HepG2 (cell line): ENCODE results near the gene ABCB6. TPM values are rescaled to one million over a fixed set of nuclear protein-coding genes. Genes with fewer than 3 reads are reported as not detected.

Source experiments
- ATAC-seq: fragments of 200-7000 bp; cut with Tn5 transposase; 3 replicates; pipeline ENCODE4 v1.9.1; 2020; ENCODE audit warnings: mild to moderate bottlenecking, moderate library complexity
- BruUV-seq: library from RNA; stranded (reverse); fragments of 400-500 nt; replicated peaks from 2 replicates; lab custom pipeline; 2021; lab: Mats Ljungman, UMichigan
- CTCF ChIA-PET: fragments of 300-600 bp; formaldehyde crosslinking; extraction: SDS; loops from one replicate; lab custom pipeline; 2021; ENCODE audit warnings: low total read pairs, inconsistent platforms, low intra/inter-chr PET ratio; lab: Yijun Ruan, JAX
- POLR2A ChIA-PET: fragments of 350-600 bp; sonication (Branson Sonifier 250); formaldehyde crosslinking; loops from one replicate; lab custom pipeline; 2020; ENCODE audit warnings: antibody characterized with exemption, inconsistent platforms; lab: Yijun Ruan, JAX
- DNase-seq: peaks from one replicate; pipeline ENCODE4 v3.0.0-alpha.2; 2015; ENCODE audit warnings: low spot score
- FAIRE-seq: peaks from 3 replicates; lab custom pipeline; 2011; peaks lifted over from hg19 to GRCh38; lab: Jason Lieb, UNC
- H2AFZ ChIP-seq: one replicate; pipeline ENCODE4 v1.6.1; 2011; ENCODE audit warnings: low read length, inconsistent platforms
- H3K27ac ChIP-seq: fragments of 300-600 bp; 3 replicates; pipeline ENCODE4 v1.8.0; 2011; ENCODE audit warnings: mixed run types, mild to moderate bottlenecking, mixed read lengths, low read length, inconsistent platforms; ENCODE audit not compliant: insufficient read depth; ENCODE audit errors: extremely low read length
- H3K27me3 ChIP-seq, 2 experiments: fragments of 200-600 bp in 1 of 2; 2 replicates in 1 of 2; 3 replicates in 1 of 2; pipeline versions ENCODE4 v1.6.0 to v1.8.0; 2011; ENCODE audit warnings: low read length in 2 of 2, mild to moderate bottlenecking in 2 of 2, moderate library complexity in 2 of 2, inconsistent platforms in 1 of 2; ENCODE audit not compliant: insufficient read depth in 2 of 2, control insufficient read depth in 1 of 2
- H3K36me3 ChIP-seq, 2 experiments: fragments of 200-600 bp in 1 of 2; replicated peaks in 1 of 2; 2 replicates in 1 of 2; 3 replicates in 1 of 2; pipeline versions ENCODE4 v1.5.1 to v1.8.0; 2011; ENCODE audit warnings: low read length in 2 of 2, inconsistent platforms in 1 of 2; ENCODE audit not compliant: insufficient read depth in 2 of 2, control insufficient read depth in 1 of 2
- H3K4me1 ChIP-seq: 2 replicates; pipeline ENCODE4 v1.5.1; 2012; ENCODE audit warnings: low read length, inconsistent platforms; ENCODE audit not compliant: insufficient read depth
- H3K4me2 ChIP-seq: 2 replicates; pipeline ENCODE4 v1.6.0; 2011; ENCODE audit warnings: low read depth, low read length, inconsistent platforms
- H3K4me3 ChIP-seq, 3 experiments: fragments of 200-600 bp in 1 of 3; sonication (generic), shearing (Covaris generic) in 1 of 3; replicated peaks in 1 of 3; 2 replicates each; pipeline ENCODE4 v1.5.1; 2011 to 2016; ENCODE audit warnings: low read length in 3 of 3, inconsistent platforms in 2 of 3, low read depth in 2 of 3, mild to moderate bottlenecking in 2 of 3, control low read depth in 1 of 3, mixed read lengths in 1 of 3; ENCODE audit not compliant: insufficient read depth in 1 of 3
- H3K79me2 ChIP-seq: one replicate; pipeline ENCODE4 v1.6.1; 2011; ENCODE audit warnings: low read length, inconsistent platforms; ENCODE audit not compliant: insufficient read depth
- H3K9ac ChIP-seq: 2 replicates; pipeline ENCODE4 v1.6.0; 2011; ENCODE audit warnings: mild to moderate bottlenecking, low read depth, low read length, inconsistent platforms; ENCODE audit not compliant: insufficient read depth
- H3K9me3 ChIP-seq: 2 replicates; pipeline ENCODE4 v1.5.1; 2012; ENCODE audit warnings: mild to moderate bottlenecking, low read length
- H4K20me1 ChIP-seq: 2 replicates; pipeline ENCODE4 v1.6.0; 2011; ENCODE audit warnings: inconsistent platforms, mild to moderate bottlenecking, low read length, moderate library complexity; ENCODE audit not compliant: insufficient read depth
- DMAP1 ChIP-seq: IDR thresholded peaks from 2 replicates; pipeline ENCODE4 v1.6.1; 2016
- GATA4 ChIP-seq: sonication (generic); IDR thresholded peaks from 2 replicates; pipeline ENCODE4 v1.6.1; 2016; ENCODE audit warnings: antibody characterized with exemption, low read depth, borderline replicate concordance
- HES4 ChIP-seq: sonication (generic); formaldehyde crosslinking; IDR thresholded peaks from 2 replicates; pipeline ENCODE4 v1.9.0; 2021; ENCODE audit warnings: mild to moderate bottlenecking, missing genetic modification reagents, borderline replicate concordance
- JDP2 ChIP-seq: sonication (generic); formaldehyde crosslinking; IDR thresholded peaks from 2 replicates; pipeline ENCODE4 v1.8.1; 2022; ENCODE audit warnings: missing genetic modification reagents, borderline replicate concordance
- KLF6 ChIP-seq: IDR thresholded peaks from 2 replicates; pipeline ENCODE4 v1.8.0; 2016; ENCODE audit warnings: missing biosample characterization, missing genetic modification reagents
- NFKB2 ChIP-seq: sonication (generic); formaldehyde crosslinking; IDR thresholded peaks from 2 replicates; pipeline ENCODE4 v1.4.0; 2020; ENCODE audit warnings: missing genetic modification reagents, borderline replicate concordance
- NRL ChIP-seq: sonication (generic); formaldehyde crosslinking; IDR thresholded peaks from 2 replicates; pipeline ENCODE4 v1.5.0; 2020; ENCODE audit warnings: missing genetic modification reagents, mild to moderate bottlenecking, moderate library complexity, borderline replicate concordance
- POLR2A ChIP-seq, 2 experiments: IDR thresholded peaks; 2 replicates each; pipeline ENCODE4 v1.6.1; 2011; ENCODE audit warnings: low read depth in 2 of 2, low read length in 2 of 2, mild to moderate bottlenecking in 1 of 2, moderate library complexity in 1 of 2; ENCODE audit not compliant: insufficient read depth in 1 of 2
- RBM22 ChIP-seq: fragments of 200-400 bp; formaldehyde crosslinking; optimal IDR thresholded peaks from 2 replicates; pipeline ENCODE3; 2017; ENCODE audit warnings: mild to moderate bottlenecking, low read length, moderate library complexity
- RFXAP ChIP-seq: sonication (generic); formaldehyde crosslinking; IDR thresholded peaks from 2 replicates; pipeline ENCODE4 v1.4.0; 2020; ENCODE audit warnings: missing genetic modification reagents, borderline replicate concordance
- SETDB1 ChIP-seq: sonication (generic); formaldehyde crosslinking; IDR thresholded peaks from 2 replicates; pipeline ENCODE4 v1.5.1; 2020; ENCODE audit warnings: missing genetic modification reagents, mild to moderate bottlenecking, borderline replicate concordance
- SMYD3 ChIP-seq: sonication (generic); formaldehyde crosslinking; IDR thresholded peaks from 2 replicates; pipeline ENCODE4 v1.8.1; 2023; ENCODE audit warnings: mild to moderate bottlenecking, missing genetic modification reagents
- SUZ12 ChIP-seq: fragments of 150-350 bp; IDR thresholded peaks from 2 replicates; pipeline ENCODE4 v1.6.1; 2014; ENCODE audit warnings: low read depth, low read length
- ZBTB38 ChIP-seq: sonication (generic); formaldehyde crosslinking; IDR thresholded peaks from 2 replicates; pipeline ENCODE4 v1.5.1; 2020; ENCODE audit warnings: mild to moderate bottlenecking, missing genetic modification reagents
- ZNF225 ChIP-seq: sonication (generic); formaldehyde crosslinking; IDR thresholded peaks from 2 replicates; pipeline ENCODE4 v1.4.0; 2020; ENCODE audit warnings: mild to moderate bottlenecking, missing genetic modification reagents
- ZNF737 ChIP-seq: sonication (generic); formaldehyde crosslinking; IDR thresholded peaks from 2 replicates; pipeline ENCODE4 v1.5.0; 2020; ENCODE audit warnings: missing genetic modification reagents, mild to moderate bottlenecking, borderline replicate concordance
- ZNF747 ChIP-seq: sonication (generic); formaldehyde crosslinking; IDR thresholded peaks from 2 replicates; pipeline ENCODE4 v1.8.1; 2023; ENCODE audit warnings: missing genetic modification reagents, mild to moderate bottlenecking, borderline replicate concordance
- WGBS: methylation state at CpG from one replicate; pipeline ENCODE4 v1.1.6; 2017; ENCODE audit warnings: low lambda C conversion rate; 5-methylcytosine and 5-hydroxymethylcytosine counted together
- in situ Hi-C: cut with HindIII; loops from 2 replicates; pipeline ENCODE4 v1.10.0; 2017; ENCODE audit warnings: low pct_unique_long_range_greater_than_20kb; ENCODE audit not compliant: extremely low pct_ligation_motif_present
- intact Hi-C: fragments of 100-400 bp; cut with micrococcal nuclease; formaldehyde crosslinking; loops from one replicate; pipeline ENCODE4 v1.10.0; 2022; ENCODE audit not compliant: unreplicated experiment
- polyA plus RNA-seq, 8 experiments: library from polyadenylated mRNA; depleted of rRNA in 3 of 8; stranded (reverse) in 7 of 8; unstranded in 1 of 8; fragments of >200 nt; fragmentation: Illumina TruSeq in 4 of 8; extraction: Trizol in 4 of 8; gene quantifications; 2 replicates each; pipeline versions ENCODE4 v1.2.1 to v1.2.3, GENCODE V29; 2011 to 2016; ENCODE audit warnings: low read depth in 4 of 8, missing spikeins in 1 of 8, mixed read lengths in 1 of 8; ENCODE audit not compliant: insufficient read depth in 1 of 8
- total RNA-seq, 5 experiments: library from RNA; depleted of rRNA; stranded (reverse); fragments of >200 nt; fragmentation: Illumina TruSeq; extraction: Trizol; gene quantifications; 2 replicates each; pipeline ENCODE4 v1.2.3, GENCODE V29; 2016; ENCODE audit warnings: low read depth in 1 of 5
- TF ChIP-seq, protein P1 (sequence below): sonication (generic); formaldehyde crosslinking; IDR thresholded peaks from 2 replicates; pipeline ENCODE4 v1.5.0; 2020; ENCODE audit warnings: missing genetic modification reagents
- TF ChIP-seq, protein P2 (sequence below): sonication (generic); formaldehyde crosslinking; IDR thresholded peaks from 2 replicates; pipeline ENCODE4 v1.5.0; 2020; ENCODE audit warnings: mild to moderate bottlenecking, missing genetic modification reagents
- TF ChIP-seq, protein P3 (sequence below): sonication (generic); formaldehyde crosslinking; IDR thresholded peaks from 2 replicates; pipeline ENCODE4 v1.5.0; 2020; ENCODE audit warnings: mild to moderate bottlenecking, low read depth, missing genetic modification reagents, borderline replicate concordance

ABCB6 gene
- total and polyA plus RNA-seq, 2 of the 13 experiments (the other 11 are each of a cell fraction or from before 2014, with no cell fraction given) = 91.1 to 137 TPM

DNA sequence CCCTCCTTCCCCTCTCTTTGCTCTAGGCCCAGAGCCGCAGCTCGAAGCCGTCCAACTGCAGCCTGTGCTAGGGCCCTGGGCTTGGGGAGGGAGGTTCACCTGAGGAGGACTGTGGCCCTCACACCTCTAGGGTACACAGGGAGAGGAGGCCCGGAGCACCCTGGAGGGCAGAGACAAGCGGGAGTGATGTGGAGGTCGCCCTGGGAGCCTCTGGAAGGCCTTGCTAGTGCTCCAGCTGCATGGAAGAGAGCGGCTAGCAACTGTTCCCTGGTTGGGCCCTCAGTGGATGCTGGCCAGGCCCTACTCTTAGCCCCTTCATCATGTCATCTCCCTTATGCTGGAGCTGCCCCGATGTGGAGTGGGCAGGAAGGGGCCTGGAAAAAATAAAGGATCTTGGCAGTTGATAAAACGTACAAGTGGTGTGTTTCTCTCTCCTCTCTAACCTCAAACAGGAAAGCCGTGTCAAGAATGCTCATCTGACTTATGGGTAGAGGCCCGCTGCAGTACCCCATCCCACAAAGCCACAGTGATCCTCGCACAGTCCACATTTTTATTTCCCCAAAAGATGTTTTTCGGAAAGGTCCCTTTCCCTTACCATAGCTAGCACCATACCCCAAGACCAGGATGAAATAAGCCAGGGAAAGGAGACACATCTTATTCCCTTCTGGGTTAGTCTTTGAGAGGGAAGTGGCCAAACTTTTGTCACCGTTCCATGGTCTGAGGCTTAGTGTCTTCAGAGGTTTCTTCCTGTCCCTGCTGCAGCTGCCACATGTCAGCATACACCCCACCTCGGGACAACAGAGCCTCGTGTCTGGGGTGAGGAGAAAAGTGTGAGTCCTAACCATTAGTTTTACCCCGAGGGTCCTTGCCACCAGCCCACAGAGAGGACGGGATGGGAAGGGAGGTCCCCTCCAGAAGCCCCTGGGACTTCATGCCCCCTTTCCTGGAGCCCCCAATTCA lies 9.2 kb downstream of the ABCB6 start:
- peak overlapping the region; percentile 95 for H3K27ac ChIP-seq
- in situ Hi-C loops (loop anchor here (5.0 kb wide), 1 partner anchor 37 kb away; the partner anchor contains the start of gene SLC23A3), intact Hi-C loops (no loop called here)
- BruUV-seq = no TSS peak
- H3K9me3 ChIP-seq = no peaks in the 10 kb centered on the region
- ATAC-seq (no peak), FAIRE-seq (no peak), DNase-seq (no peak)
- H3K9ac ChIP-seq = peak overlapping the region; percentile 77
- peak overlapping the region in 1 of 3 experiments; percentile 86; a peak in 1 of 6 replicates for H3K4me3 ChIP-seq
- CTCF ChIA-PET = interaction anchor here (2.2 to 2.6 kb wide), 2 partner anchors 38 kb away, joined by 8 to 17 read pairs; no protein-coding TSS in a partner anchor
- H3K4me1 ChIP-seq = peaks cover 60% of the 10 kb centered on the region
- peaks cover 28 to 46% of the 10 kb centered on the region in 2 experiments for H3K36me3 ChIP-seq
- WGBS = 93% methylated on average over 18 of the region's 18 CpGs
- POLR2A ChIA-PET = interaction anchor here (1.3 to 5.6 kb wide), 11 partner anchors 8 to 69 kb away, joined by 3 to 227 read pairs (median 29); partner anchors contain the start of genes ABCB6, ANKZF1, ATG9A and CNPPD1
- peak overlapping the region; percentile 100 for H3K4me2 ChIP-seq
- H3K27me3 ChIP-seq = no peaks in the 10 kb centered on the region; a peak in 1 of 5 replicates
- peaks cover 6% of the 10 kb centered on the region for H3K79me2 ChIP-seq
- no peaks in the 10 kb centered on the region for H4K20me1 ChIP-seq
- no peak overlapping the region for H2AFZ ChIP-seq
- TF ChIP-seq, protein P1, sequence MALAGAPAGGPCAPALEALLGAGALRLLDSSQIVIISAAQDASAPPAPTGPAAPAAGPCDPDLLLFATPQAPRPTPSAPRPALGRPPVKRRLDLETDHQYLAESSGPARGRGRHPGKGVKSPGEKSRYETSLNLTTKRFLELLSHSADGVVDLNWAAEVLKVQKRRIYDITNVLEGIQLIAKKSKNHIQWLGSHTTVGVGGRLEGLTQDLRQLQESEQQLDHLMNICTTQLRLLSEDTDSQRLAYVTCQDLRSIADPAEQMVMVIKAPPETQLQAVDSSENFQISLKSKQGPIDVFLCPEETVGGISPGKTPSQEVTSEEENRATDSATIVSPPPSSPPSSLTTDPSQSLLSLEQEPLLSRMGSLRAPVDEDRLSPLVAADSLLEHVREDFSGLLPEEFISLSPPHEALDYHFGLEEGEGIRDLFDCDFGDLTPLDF (CRISPR knock-in tag) = no peak
- TF ChIP-seq ZBTB38 (CRISPR knock-in tag) = peak; percentile 52; the same call in 1 of the 2 replicates
- TF ChIP-seq ZNF737 (CRISPR knock-in tag) = peak; percentile 26; the same call in 1 of the 2 replicates
- TF ChIP-seq RFXAP = no peak
- TF ChIP-seq GATA4 = no peak
- TF ChIP-seq ZNF225 (CRISPR knock-in tag) = 0 out of 2 replicates have a peak, but pooled peaks have one; percentile 74
- no peak for TF ChIP-seq SMYD3 (CRISPR knock-in tag)
- TF ChIP-seq KLF6 (CRISPR knock-in tag) = no peak
- peak in 1 of 2 experiments; percentile 20; a peak in 1 of 4 replicates for TF ChIP-seq POLR2A (IDR thresholded peaks at IDR 0.05; ENCODE audit: insufficient read depth in 1 of 2, low read depth in 2 of 2, low read length in 2 of 2)
- TF ChIP-seq RBM22 = peak; percentile 32
- TF ChIP-seq, protein P2, sequence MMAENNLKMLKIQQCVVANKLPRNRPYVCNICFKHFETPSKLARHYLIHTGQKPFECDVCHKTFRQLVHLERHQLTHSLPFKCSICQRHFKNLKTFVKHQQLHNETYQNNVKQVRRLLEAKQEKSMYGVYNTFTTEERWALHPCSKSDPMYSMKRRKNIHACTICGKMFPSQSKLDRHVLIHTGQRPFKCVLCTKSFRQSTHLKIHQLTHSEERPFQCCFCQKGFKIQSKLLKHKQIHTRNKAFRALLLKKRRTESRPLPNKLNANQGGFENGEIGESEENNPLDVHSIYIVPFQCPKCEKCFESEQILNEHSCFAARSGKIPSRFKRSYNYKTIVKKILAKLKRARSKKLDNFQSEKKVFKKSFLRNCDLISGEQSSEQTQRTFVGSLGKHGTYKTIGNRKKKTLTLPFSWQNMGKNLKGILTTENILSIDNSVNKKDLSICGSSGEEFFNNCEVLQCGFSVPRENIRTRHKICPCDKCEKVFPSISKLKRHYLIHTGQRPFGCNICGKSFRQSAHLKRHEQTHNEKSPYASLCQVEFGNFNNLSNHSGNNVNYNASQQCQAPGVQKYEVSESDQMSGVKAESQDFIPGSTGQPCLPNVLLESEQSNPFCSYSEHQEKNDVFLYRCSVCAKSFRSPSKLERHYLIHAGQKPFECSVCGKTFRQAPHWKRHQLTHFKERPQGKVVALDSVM (CRISPR knock-in tag) = peak; percentile 22; the same call in 1 of the 2 replicates
- TF ChIP-seq NRL = 0 out of 2 replicates have a peak, but pooled peaks have one; percentile 64
- TF ChIP-seq ZNF747 = no peak
- TF ChIP-seq JDP2 = no peak
- TF ChIP-seq NFKB2 (CRISPR knock-in tag) = peak; percentile 38; the same call in 1 of the 2 replicates
- TF ChIP-seq, protein P3, sequence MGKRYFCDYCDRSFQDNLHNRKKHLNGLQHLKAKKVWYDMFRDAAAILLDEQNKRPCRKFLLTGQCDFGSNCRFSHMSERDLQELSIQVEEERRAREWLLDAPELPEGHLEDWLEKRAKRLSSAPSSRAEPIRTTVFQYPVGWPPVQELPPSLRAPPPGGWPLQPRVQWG (CRISPR knock-in tag) = no peak
- TF ChIP-seq SUZ12 = no peak
- no peak for TF ChIP-seq DMAP1 (CRISPR knock-in tag)
- TF ChIP-seq SETDB1 (CRISPR knock-in tag) = 0 out of 2 replicates have a peak, but pooled peaks have one; percentile 50
- TF ChIP-seq HES4 (CRISPR knock-in tag) = 0 out of 2 replicates have a peak, but pooled peaks have one; percentile 23
